NCI-H146 treated with DMSO at 0.1 percent for 48 hours (cell line): Measurements from ENCODE around the gene EXD1.

ENCODE experiments used
- DNase-seq: peaks from one replicate; lab custom pipeline; 2025; ENCODE audit not compliant: unreplicated experiment; lab: John Stamatoyannopoulos, UW

EXD1 gene

GRCh38 chr15:41231422-41232226 lies 1.1 kb upstream of the EXD1 start:
- DNase-seq = no peak

- no peak for DNase-seq
Observed at GRCh38 chr15:41230345-41230649, 260 bp downstream of the EXD1 start.

GRCh38 chr15:41219381-41219780 lies 11.2 kb downstream of the EXD1 start:
- DNase-seq = no peak

GRCh38 chr15:41218851-41219250 lies 11.7 kb downstream of the EXD1 start:
- no peak for DNase-seq

GRCh38 chr15:41215708-41216107 lies 14.8 kb downstream of the EXD1 start:
- DNase-seq = no peak

GRCh38 chr15:41207687-41208448 lies 22.7 kb downstream of the EXD1 start:
- no peak for DNase-seq

- no peak for DNase-seq
Observed at GRCh38 chr15:41205315-41205714, 25.2 kb downstream of the EXD1 start.

GRCh38 chr15:41203395-41203794 lies 27.2 kb downstream of the EXD1 start:
- no peak for DNase-seq

GRCh38 chr15:41199470-41199869 lies 31.1 kb downstream of the EXD1 start:
- no peak for DNase-seq

GRCh38 chr15:41194444-41194843 lies 36.1 kb downstream of the EXD1 start:
- DNase-seq = no peak

GRCh38 chr15:41183581-41183980 lies 47.0 kb downstream of the EXD1 start:
- DNase-seq = no peak

GRCh38 chr15:41182266-41182665 lies 48.3 kb downstream of the EXD1 start:
- DNase-seq = no peak

- peak; percentile 26 for DNase-seq
Observed at GRCh38 chr15:41180206-41180789, 50.3 kb downstream of the EXD1 start.

- no peak for DNase-seq
Observed at GRCh38 chr15:41169781-41170180, 60.8 kb downstream of the EXD1 start.

GRCh38 chr15:41169086-41169485 lies 61.5 kb downstream of the EXD1 start:
- no peak for DNase-seq

- DNase-seq = no peak
Observed at GRCh38 chr15:41161736-41162135, 68.8 kb downstream of the EXD1 start.

- no peak for DNase-seq
Observed at GRCh38 chr15:41161336-41161735, 69.2 kb downstream of the EXD1 start.

- DNase-seq = no peak
Observed at GRCh38 chr15:41160639-41161315, 69.8 kb downstream of the EXD1 start.

GRCh38 chr15:41154412-41154811 lies 76.1 kb downstream of the EXD1 start:
- no peak for DNase-seq

GRCh38 chr15:41153733-41154132 lies 76.8 kb downstream of the EXD1 start:
- DNase-seq = no peak

GRCh38 chr15:41151451-41152005 lies 79.0 kb downstream of the EXD1 start:
- DNase-seq = no peak
